ENCODE measurements around the gene NUP210L.

GRCh38 chr1:153968972-153969371 lies 185.9 kb downstream of the NUP210L start:
- no peak for TF ChIP-seq POLR2A (IDR thresholded peaks at IDR 0.05)
- no peak for TF ChIP-seq POLR2AphosphoS5 (IDR thresholded peaks at IDR 0.05)
- TF ChIP-seq CTCF (IDR thresholded peaks at IDR 0.05) = no peak

Data from stomach (tissue), 4 donors.